HEK293T (cell line): ENCODE data around the gene SART3.

Experiments used
- CTCF ChIA-PET: fragments of 350-600 bp; formaldehyde crosslinking; extraction: SDS; loops from one replicate; lab custom pipeline; 2021; ENCODE audit warnings: antibody characterized with exemption, inconsistent platforms; lab: Yijun Ruan, JAX
- POLR2A ChIA-PET: fragments of 350-600 bp; formaldehyde crosslinking; extraction: SDS; loops from one replicate; lab custom pipeline; 2020; ENCODE audit warnings: antibody characterized with exemption, inconsistent platforms; lab: Yijun Ruan, JAX
- DNase-seq: peaks from one replicate; pipeline ENCODE4 v3.0.0; 2012; ENCODE audit warnings: mixed read lengths; ENCODE audit errors: extremely low spot score
- ARNT ChIP-seq: fragments of 450-650 bp; IDR thresholded peaks from 2 replicates; pipeline ENCODE4 v1.6.1; 2017; ENCODE audit warnings: mild to moderate bottlenecking
- BHLHE40 ChIP-seq: fragments of 450-650 bp; IDR thresholded peaks from 2 replicates; pipeline ENCODE4 v1.6.1; 2016; ENCODE audit warnings: mild to moderate bottlenecking, moderate library complexity, borderline replicate concordance
- CTBP1 ChIP-seq: fragments of 450-650 bp; IDR thresholded peaks from 2 replicates; pipeline ENCODE4 v1.6.1; 2016; ENCODE audit warnings: borderline replicate concordance
- ELF4 ChIP-seq: fragments of 450-650 bp; IDR thresholded peaks from 2 replicates; pipeline ENCODE4 v1.6.1; 2017; ENCODE audit warnings: antibody characterized with exemption
- FOXA1 ChIP-seq: fragments of 450-650 bp; IDR thresholded peaks from 2 replicates; pipeline ENCODE4 v1.6.1; 2016; ENCODE audit warnings: mild to moderate bottlenecking
- FOXK2 ChIP-seq: fragments of 450-650 bp; IDR thresholded peaks from 2 replicates; pipeline ENCODE4 v1.6.1; 2016; ENCODE audit warnings: mild to moderate bottlenecking
- FOXM1 ChIP-seq: fragments of 450-650 bp; IDR thresholded peaks from 2 replicates; pipeline ENCODE4 v1.6.1; 2017; ENCODE audit warnings: mild to moderate bottlenecking, borderline replicate concordance
- HDGF ChIP-seq: fragments of 450-650 bp; IDR thresholded peaks from 2 replicates; pipeline ENCODE4 v1.6.1; 2017; ENCODE audit warnings: antibody characterized with exemption, borderline replicate concordance
- L3MBTL2 ChIP-seq: fragments of 450-650 bp; conservative IDR thresholded peaks from 2 replicates; pipeline ENCODE4 v1.6.1; 2016; ENCODE audit warnings: mild to moderate bottlenecking
- LEF1 ChIP-seq: fragments of 450-650 bp; IDR thresholded peaks from 2 replicates; pipeline ENCODE4 v1.6.1; 2017; ENCODE audit warnings: mild to moderate bottlenecking, borderline replicate concordance
- NFRKB ChIP-seq: fragments of 450-650 bp; IDR thresholded peaks from 2 replicates; pipeline ENCODE4 v1.6.1; 2016; ENCODE audit warnings: mild to moderate bottlenecking, moderate library complexity
- SP1 ChIP-seq: fragments of 450-650 bp; IDR thresholded peaks from 2 replicates; pipeline ENCODE4 v1.6.1; 2017
- SUZ12 ChIP-seq: fragments of 450-650 bp; IDR thresholded peaks from 2 replicates; pipeline ENCODE4 v1.6.1; 2016; ENCODE audit warnings: mild to moderate bottlenecking
- TARDBP ChIP-seq: fragments of 450-650 bp; IDR thresholded peaks from 2 replicates; pipeline ENCODE4 v1.6.1; 2016
- ZNF384 ChIP-seq: fragments of 450-650 bp; IDR thresholded peaks from 2 replicates; pipeline ENCODE4 v1.6.1; 2016
- TF ChIP-seq, protein P1 (sequence below): fragments of 450-650 bp; IDR thresholded peaks from 2 replicates; pipeline ENCODE4 v1.6.1; 2016

SART3 gene

DNA sequence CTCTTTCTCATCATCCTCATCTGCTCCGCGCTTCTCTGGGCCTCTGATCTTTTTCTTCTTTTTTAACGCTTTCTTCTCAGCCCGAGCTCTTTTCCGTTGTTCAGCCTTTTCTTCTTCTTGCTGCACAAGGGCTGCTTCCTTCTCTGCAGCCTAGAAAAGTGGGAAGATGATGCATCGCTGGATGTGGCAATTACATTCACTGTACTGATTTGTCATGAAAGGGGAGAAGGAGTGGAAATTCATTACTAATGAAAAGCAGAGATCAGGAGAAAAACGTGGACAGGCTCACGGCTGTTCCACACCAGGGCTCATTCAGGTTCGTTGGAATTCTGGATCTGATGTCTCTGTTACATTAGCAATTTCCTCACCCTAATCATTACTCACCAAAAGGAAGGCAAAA, 30.8 kb downstream of the SART3 start:
- TF ChIP-seq TARDBP (no peak), SUZ12 (no peak), L3MBTL2 (no peak), HDGF (no peak), ZNF384 (no peak), FOXK2 (no peak), ARNT (no peak), FOXA1 (no peak), LEF1 (no peak), NFRKB (no peak), ELF4 (no peak), BHLHE40 (no peak), FOXM1 (no peak), SP1 (no peak), CTBP1 (no peak)
- TF ChIP-seq, protein P1, sequence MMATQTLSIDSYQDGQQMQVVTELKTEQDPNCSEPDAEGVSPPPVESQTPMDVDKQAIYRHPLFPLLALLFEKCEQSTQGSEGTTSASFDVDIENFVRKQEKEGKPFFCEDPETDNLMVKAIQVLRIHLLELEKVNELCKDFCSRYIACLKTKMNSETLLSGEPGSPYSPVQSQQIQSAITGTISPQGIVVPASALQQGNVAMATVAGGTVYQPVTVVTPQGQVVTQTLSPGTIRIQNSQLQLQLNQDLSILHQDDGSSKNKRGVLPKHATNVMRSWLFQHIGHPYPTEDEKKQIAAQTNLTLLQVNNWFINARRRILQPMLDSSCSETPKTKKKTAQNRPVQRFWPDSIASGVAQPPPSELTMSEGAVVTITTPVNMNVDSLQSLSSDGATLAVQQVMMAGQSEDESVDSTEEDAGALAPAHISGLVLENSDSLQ: no peak
- CTCF ChIA-PET: no interaction called here
- no peak for DNase-seq
- POLR2A ChIA-PET: no interaction called here

DNA sequence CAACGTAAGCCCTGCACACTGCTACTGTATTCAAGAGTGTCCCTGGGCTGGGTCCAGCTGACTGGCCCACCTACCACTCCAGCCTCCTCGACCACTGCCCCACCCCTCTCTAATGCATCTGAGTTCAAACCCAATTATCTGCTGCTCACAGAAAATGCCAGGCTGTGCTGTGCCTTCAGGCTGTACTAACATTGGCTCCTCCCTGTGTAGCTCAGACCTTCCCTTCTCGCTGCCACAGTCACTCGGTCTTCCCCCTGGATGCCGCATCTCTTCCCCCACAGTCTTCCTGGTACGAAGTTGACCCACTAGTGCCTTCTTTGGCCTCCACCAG, 33.8 kb downstream of the SART3 start:
- CTCF ChIA-PET: no interaction called here
- POLR2A ChIA-PET: no interaction called here
- no peak for DNase-seq
- TF ChIP-seq TARDBP: no peak
- TF ChIP-seq ZNF384: no peak
- TF ChIP-seq, protein P1: no peak
- TF ChIP-seq FOXM1: no peak
- no peak for TF ChIP-seq LEF1
- TF ChIP-seq ARNT: no peak
- no peak for TF ChIP-seq FOXA1
- no peak for TF ChIP-seq BHLHE40
- TF ChIP-seq L3MBTL2: no peak
- no peak for TF ChIP-seq HDGF

DNA sequence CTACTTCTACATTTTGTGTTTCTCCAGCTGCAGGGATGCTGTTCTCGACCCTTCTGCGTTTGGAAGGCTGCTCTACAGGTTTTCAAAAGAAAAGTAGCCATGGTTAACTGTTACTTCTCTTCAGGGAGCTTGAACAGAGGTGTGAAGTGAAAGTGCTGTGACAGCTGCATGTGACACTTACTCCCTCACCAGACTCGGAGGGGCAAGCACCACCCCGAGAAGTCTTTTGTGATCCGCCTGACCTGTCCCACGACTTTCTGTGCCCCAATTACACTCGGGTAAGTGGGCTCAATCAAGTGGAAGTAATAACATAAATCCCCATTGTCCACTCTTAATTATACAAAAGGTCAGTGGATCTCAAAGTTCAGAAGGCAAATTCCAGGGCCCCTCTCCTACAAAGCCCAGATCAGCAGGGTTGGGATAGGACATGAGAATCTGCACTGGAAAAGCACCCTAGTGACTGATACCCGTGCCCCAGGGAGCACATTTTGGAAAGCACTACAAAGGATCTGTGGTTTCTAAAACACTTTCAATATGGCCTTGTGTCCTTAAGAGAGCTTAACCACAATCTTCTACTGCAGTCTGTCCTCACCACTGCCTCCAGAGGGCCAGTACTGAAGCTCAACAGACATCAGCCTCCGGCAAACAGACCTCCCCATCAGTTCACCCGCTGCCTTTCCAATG, 34.3 kb downstream of the SART3 start:
- ChIA-PET CTCF (no interaction called here), POLR2A (no interaction called here)
- no peak for TF ChIP-seq TARDBP
- no peak for TF ChIP-seq NFRKB
- no peak for TF ChIP-seq CTBP1
- no peak for TF ChIP-seq BHLHE40
- TF ChIP-seq L3MBTL2: no peak
- TF ChIP-seq HDGF: no peak
- TF ChIP-seq SUZ12: no peak
- TF ChIP-seq LEF1: no peak
- no peak for TF ChIP-seq ARNT
- TF ChIP-seq FOXK2: no peak
- no peak for TF ChIP-seq SP1
- TF ChIP-seq ZNF384: no peak
- TF ChIP-seq, protein P1: no peak
- TF ChIP-seq FOXM1: no peak
- DNase-seq: no peak

DNA sequence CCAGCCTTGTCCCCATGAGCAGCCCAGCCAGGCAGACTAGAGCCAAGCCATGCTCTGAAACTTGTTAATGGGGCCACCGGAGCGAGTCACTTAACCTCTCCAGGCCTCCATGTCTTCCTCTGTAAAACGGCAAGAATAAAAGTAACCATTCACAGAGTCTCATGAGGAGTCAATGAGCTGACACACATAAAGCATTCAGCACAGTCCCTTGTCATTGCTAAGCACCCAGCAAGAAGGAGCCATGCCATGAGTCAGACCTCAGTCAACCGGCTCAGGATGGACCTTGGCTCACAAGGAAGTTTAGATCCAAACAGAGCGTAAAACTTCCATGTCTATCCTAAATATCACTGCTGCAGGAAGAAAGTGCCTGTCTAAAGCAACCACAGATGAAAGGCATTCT, 35.3 kb downstream of the SART3 start:
- TF ChIP-seq HDGF (no peak), SUZ12 (no peak), L3MBTL2 (no peak), LEF1 (no peak), ARNT (no peak), BHLHE40 (no peak), CTBP1 (no peak), FOXK2 (no peak), TARDBP (no peak)
- TF ChIP-seq, protein P1: no peak
- CTCF ChIA-PET: no interaction called here
- POLR2A ChIA-PET: no interaction called here
- no peak for DNase-seq

DNA sequence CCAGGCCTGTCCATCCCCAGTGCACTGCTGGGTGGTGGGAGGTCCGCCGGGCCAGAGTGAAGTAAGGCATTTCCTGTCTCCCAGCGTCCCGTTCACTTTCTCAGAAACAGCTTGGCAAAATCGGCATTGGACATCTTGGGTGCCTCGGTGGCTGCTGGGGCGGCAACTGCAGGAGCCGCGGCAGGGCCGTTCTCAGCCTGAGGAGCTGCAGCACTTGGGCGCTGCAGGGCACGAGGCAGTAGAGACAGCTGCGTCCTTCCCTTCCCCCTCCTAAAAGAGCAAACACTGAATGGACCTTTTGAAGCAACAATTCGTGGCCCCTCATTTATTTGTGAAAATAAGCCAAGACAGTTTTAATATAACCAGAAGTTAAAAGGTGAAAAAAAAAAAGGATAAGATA, 37.6 kb downstream of the SART3 start:
- POLR2A ChIA-PET: no interaction called here
- CTCF ChIA-PET: no interaction called here
- DNase-seq: no peak
- no peak for TF ChIP-seq SUZ12
- TF ChIP-seq L3MBTL2: no peak
- TF ChIP-seq TARDBP: no peak
- no peak for TF ChIP-seq NFRKB
- no peak for TF ChIP-seq SP1

DNA sequence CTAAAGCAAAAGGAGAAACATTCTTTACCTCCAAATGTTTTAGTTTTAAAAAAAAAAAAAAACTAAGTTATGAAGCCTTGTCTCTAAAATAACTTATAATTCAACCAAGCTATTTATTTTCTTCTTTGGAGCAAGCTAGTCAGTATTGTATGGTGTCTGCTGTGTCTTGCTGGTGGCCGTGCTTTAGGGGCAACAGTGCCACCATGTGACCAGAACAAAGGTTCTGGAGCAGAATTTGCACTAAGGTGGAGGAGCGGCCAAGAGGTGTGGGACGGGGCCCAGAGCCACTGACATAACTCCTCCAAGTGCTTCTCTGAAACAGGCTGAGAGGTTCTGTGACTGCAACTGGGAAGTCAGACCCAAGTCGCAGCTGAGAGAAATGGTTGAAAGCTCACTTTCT, 41.4 kb downstream of the SART3 start:
- ChIA-PET POLR2A (no interaction called here), CTCF (interaction anchor here (0.7 kb wide), 1 partner anchor 99 kb away, joined by 7 read pairs; no protein-coding TSS in a partner anchor)
- no peak for DNase-seq
- TF ChIP-seq FOXM1 (no peak), NFRKB (no peak), BHLHE40 (no peak), CTBP1 (no peak), HDGF (no peak), ZNF384 (no peak), LEF1 (no peak), ELF4 (no peak), FOXA1 (no peak), SUZ12 (no peak)
